Tibial nerve (tissue), 4 donors: ENCODE measurements around the gene GNA12.

Experiments
- CTCF ChIP-seq, 5 experiments: fragments of 200-600 bp in 3 of 5; fragments of 450-650 bp in 2 of 5; sonication (generic) in 3 of 5; IDR thresholded peaks; one replicate each; pipeline ENCODE4 v1.5.1; 2016 to 2019; ENCODE audit warnings: antibody characterized with exemption in 5 of 5, mild to moderate bottlenecking in 3 of 5, moderate library complexity in 2 of 5
- EP300 ChIP-seq, 2 donors: sonication (generic); formaldehyde crosslinking; IDR thresholded peaks; one replicate each; pipeline ENCODE4 v1.6.1; 2017; ENCODE audit warnings: antibody characterized with exemption in 2 of 2, mild to moderate bottlenecking in 1 of 2
- POLR2A ChIP-seq, 2 donors: fragments of 450-650 bp; IDR thresholded peaks; one replicate each; pipeline ENCODE4 v1.6.1; 2017; ENCODE audit warnings: antibody characterized with exemption in 2 of 2, mild to moderate bottlenecking in 2 of 2, moderate library complexity in 2 of 2

GRCh38 chr7:2830609-2831376 lies 13.3 kb downstream of the GNA12 start:
- TF ChIP-seq POLR2A (IDR thresholded peaks at IDR 0.05) = no peak
- no peak for TF ChIP-seq CTCF (IDR thresholded peaks at IDR 0.05)
- no peak for TF ChIP-seq EP300 (IDR thresholded peaks at IDR 0.05)
